RWPE1 (cell line): Measurements from ENCODE around the gene KANK2.
"Not testable (repeated sequence)": the region's sequence is repeated elsewhere in the genome, so short reads cannot be mapped to it uniquely, and the experiment has no call there.

ENCODE experiments used
- CTCF ChIA-PET: fragments of 350-600 bp; sonication (Branson Sonifier 250); formaldehyde crosslinking; extraction: SDS; loops from one replicate; lab custom pipeline; 2021; lab: Yijun Ruan, JAX
- POLR2A ChIA-PET: fragments of 400-600 bp; formaldehyde crosslinking; extraction: SDS; loops from one replicate; lab custom pipeline; 2020; ENCODE audit warnings: antibody characterized with exemption; ENCODE audit not compliant: low non-redundant PET; lab: Yijun Ruan, JAX
- DNase-seq: peaks from one replicate; pipeline ENCODE4 v3.0.0; 2012; ENCODE audit warnings: low spot score
- H3K27ac ChIP-seq: fragments of 450-650 bp; 2 replicates; pipeline ENCODE4 v1.5.1; 2017
- TF ChIP-seq, protein P1 (sequence below): fragments of 450-650 bp; conservative IDR thresholded peaks from 2 replicates; pipeline ENCODE4 v1.5.1; 2017; ENCODE audit warnings: low read depth, mild to moderate bottlenecking

Gene KANK2

DNA sequence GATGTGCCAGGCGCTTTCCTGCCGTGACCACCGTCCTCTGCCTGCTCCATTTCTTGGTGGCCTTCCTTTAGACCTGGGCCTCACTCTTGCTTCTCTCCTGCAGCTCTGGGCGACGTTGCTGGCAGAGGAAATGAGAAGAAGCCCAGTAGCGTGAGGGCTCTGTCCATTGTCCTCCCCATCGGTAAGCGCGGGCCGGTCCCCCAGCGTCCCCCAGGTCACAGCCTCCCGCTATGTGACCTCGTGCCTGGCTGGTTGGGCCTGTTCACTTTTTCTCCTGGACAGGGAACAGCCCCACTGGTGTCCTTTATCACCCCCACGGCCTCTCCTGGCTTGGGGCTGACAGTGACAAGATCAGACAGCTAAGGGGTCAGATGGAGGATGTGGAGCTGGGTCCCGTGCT is 69.4 kb downstream of the KANK2 start:
- POLR2A ChIA-PET, result no interaction called here

DNA sequence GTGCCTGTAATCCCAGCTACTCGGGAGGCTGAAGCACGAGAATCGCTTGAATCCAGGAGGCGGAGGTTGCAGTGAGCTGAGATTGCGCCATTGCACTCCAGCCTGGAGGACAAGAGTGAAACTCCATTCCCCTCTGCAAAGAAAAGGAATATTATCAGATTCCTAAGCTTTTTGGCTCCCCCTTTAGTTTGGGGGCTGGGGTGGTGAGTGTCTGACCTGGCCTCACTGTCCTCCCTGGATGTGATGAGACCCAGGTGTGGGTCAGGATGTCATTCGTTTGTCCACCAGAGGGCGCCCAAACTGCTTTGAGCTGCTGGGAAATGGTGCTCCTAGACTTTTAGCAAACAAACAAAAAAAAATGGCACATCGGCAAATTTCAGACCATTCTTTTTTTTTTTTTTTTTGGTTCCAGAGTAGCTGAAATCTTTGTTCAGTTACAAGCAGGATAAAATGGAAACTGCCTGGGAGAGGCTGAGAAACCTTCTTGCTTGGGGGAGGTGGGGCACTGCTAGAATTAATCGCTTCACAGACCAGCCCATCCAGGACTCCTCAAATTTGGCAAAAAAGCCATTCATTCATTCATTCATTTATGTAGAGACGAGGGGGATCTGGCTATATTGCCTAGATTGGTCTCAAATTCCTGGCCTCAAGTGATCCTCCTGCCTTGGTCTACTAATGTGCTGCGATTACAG is 71.2 kb downstream of the KANK2 start:
- H3K27ac ChIP-seq, result peak overlapping the region; percentile 65
- POLR2A ChIA-PET, result no interaction called here
- DNase-seq, result peak; percentile 47
- CTCF ChIA-PET, result interaction anchor here (0.5 to 1.2 kb wide), 17 partner anchors 9 to 326 kb away, joined by 3 to 9 read pairs (median 5); no protein-coding TSS in a partner anchor
- TF ChIP-seq, protein P1, sequence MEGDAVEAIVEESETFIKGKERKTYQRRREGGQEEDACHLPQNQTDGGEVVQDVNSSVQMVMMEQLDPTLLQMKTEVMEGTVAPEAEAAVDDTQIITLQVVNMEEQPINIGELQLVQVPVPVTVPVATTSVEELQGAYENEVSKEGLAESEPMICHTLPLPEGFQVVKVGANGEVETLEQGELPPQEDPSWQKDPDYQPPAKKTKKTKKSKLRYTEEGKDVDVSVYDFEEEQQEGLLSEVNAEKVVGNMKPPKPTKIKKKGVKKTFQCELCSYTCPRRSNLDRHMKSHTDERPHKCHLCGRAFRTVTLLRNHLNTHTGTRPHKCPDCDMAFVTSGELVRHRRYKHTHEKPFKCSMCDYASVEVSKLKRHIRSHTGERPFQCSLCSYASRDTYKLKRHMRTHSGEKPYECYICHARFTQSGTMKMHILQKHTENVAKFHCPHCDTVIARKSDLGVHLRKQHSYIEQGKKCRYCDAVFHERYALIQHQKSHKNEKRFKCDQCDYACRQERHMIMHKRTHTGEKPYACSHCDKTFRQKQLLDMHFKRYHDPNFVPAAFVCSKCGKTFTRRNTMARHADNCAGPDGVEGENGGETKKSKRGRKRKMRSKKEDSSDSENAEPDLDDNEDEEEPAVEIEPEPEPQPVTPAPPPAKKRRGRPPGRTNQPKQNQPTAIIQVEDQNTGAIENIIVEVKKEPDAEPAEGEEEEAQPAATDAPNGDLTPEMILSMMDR, result peak; percentile 86

More for the DNA sequence above, 69.4 kb downstream of the KANK2 start:
- no peak for DNase-seq
- peak overlapping the region; percentile 65 for H3K27ac ChIP-seq
- TF ChIP-seq, protein P1, result no peak
- CTCF ChIA-PET, result interaction anchor here (0.6 kb wide), 1 partner anchor 75 kb away, joined by 5 read pairs; no protein-coding TSS in a partner anchor

DNA sequence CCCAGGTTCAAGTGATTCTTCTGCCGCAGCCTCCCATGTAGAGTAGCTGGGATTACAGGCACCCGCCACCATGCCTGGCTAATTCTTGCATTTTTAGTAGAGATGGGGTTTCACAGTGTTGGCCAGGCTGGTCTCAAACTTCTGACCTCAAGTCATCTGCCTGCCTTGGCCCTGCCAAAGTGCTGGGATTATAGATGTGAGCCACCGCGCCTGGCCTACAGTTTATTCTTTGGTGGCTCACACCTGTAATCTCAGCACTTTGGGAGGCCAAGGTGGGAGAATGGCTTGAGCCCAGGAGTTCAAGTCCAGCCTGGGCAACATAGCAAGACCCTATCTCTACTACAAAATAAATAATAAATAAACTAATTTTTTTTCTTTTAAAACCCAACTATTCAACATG is 73.2 kb downstream of the KANK2 start:
- CTCF ChIA-PET, result interaction anchor here (0.6 kb wide), 1 partner anchor 13 kb away, joined by 4 read pairs; no protein-coding TSS in a partner anchor
- POLR2A ChIA-PET, DNase-seq: not testable (repeated sequence)
- H3K27ac ChIP-seq, result peak overlapping the region; percentile 60

DNA sequence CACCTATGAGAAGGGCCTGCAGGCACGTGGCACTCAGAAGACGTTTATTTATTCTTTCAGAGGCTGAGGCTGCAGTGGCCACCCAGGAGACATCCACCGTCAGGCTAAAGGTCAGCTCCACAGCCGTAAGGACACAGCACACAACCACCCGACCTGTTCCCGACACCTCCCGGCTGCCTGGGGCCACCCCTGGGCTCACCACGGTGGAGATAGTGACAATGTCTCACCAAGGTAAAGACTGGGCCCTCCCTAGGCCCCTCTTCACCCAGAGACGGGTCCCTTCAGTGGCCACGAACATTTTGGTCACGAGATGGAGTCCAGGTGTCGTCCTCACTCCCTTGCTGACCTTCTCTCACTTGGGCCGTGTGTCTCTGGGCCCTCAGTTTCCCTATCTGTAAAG is 74.2 kb downstream of the KANK2 start:
- POLR2A ChIA-PET, result no interaction called here
- CTCF ChIA-PET, result no interaction called here
- peak overlapping the region; percentile 60 for H3K27ac ChIP-seq
- TF ChIP-seq, protein P1, result no peak
- no peak for DNase-seq

DNA sequence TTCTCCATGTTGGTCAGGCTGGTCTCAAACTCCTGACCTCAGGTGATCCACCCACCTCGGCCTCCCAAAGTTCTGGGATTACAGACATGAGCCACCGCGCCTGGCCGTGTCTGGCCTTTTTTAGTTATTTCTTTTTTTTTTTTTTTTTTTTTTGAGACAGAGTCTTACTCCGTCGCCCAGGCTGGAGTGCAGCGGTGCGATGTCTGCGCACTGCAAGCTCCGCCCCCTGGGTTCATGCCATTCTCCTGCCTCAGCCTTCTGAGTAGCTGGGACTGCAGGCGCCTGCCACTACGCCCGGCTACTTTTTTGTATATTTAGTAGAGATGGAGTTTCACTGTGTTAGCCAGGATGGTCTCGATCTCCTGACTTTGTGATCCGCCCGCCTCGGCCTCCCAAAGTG is 75.4 kb downstream of the KANK2 start:
- POLR2A ChIA-PET, CTCF ChIA-PET, DNase-seq: not testable (repeated sequence)
- peak overlapping the region; percentile 80; the same call in 1 of the 2 replicates for H3K27ac ChIP-seq

DNA sequence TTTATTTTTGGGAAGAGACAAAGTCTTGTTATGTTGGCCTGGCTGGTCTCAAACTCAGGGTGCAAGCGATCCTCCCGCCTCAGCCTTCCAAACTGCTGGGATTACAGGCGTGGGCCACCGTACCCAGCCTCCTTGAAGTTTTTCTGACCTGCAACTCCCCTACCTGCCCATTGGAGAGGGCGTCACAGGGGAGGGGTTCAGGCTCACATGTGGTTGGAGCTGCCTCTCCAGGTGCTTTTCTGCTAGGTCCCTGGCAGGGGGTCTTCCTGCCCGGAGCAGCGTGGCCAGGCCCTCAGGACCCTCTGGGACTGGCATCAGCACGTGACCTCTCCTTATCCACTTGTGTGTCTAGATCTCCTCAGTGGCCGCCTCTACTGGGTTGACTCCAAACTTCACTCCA is 80.8 kb downstream of the KANK2 start:
- CTCF ChIA-PET, result interaction anchor here (1.0 kb wide), 1 partner anchor 9 kb away, joined by 4 read pairs; no protein-coding TSS in a partner anchor
- peak overlapping the region; percentile 80 for H3K27ac ChIP-seq
- DNase-seq, result no peak
- POLR2A ChIA-PET, result no interaction called here
- TF ChIP-seq, protein P1, result no peak

DNA sequence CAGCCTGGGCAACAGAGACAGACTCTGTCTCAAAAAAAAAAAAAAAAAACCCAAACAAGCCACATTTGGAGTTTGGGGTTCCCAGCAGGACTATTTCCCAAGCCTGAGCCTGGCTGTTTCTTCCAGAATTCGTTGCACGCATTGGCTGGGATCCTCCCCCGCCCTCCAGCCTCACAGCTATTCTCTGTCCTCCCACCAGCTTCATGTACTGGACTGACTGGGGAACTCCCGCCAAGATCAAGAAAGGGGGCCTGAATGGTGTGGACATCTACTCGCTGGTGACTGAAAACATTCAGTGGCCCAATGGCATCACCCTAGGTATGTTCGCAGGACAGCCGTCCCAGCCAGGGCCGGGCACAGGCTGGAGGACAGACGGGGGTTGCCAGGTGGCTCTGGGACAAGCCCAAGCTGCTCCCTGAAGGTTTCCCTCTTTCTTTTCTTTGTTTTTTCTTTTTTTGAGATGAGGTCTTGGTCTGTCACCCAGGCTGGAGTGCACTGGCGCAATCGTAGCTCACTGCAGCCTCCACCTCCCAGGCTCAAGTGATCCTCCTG is 81.4 kb downstream of the KANK2 start:
- no peak for DNase-seq
- TF ChIP-seq, protein P1, result no peak
- peak overlapping the region; percentile 80 for H3K27ac ChIP-seq
- ChIA-PET POLR2A (no interaction called here), CTCF (interaction anchor here (0.6 kb wide), 1 partner anchor 10 kb away, joined by 3 read pairs; no protein-coding TSS in a partner anchor)
